Mammary epithelial cell (primary cell): Measurements from ENCODE around the gene EREG.

ENCODE experiments used
- EZH2 ChIP-seq: IDR thresholded peaks from 2 replicates; pipeline ENCODE4 v1.6.1; 2012; ENCODE audit warnings: low read length, inconsistent platforms, borderline replicate concordance
- TF ChIP-seq, protein P1 (sequence below), 2 donors: IDR thresholded peaks in 1 of 2; conservative IDR thresholded peaks in 1 of 2; 2 replicates each; pipeline ENCODE4 v1.5.1; 2011 to 2012; ENCODE audit warnings: inconsistent platforms in 2 of 2, low read length in 2 of 2, mild to moderate bottlenecking in 2 of 2, control low read depth in 1 of 2, low read depth in 1 of 2; ENCODE audit not compliant: insufficient read depth in 1 of 2; ENCODE audit errors: extremely low read depth in 1 of 2

DNA sequence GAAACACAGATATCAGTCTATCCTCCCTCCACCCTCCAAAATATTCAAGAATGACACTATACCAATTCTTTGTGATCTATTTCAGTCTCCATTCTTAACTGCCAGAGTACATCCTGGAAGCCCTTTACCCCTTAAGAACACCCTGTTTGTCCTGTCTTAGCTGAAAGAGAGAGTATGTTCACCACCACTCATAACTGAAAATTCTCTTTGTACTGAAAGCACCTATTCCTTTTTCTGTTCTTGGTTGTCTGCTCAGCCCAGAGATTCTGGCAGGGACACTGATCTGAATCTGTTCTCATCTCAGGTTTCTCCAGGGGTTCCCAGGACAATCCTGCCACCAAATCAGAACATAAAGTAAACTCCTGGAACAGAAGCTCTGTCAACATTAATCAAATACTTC is 25.4 kb upstream of the EREG start:
- TF ChIP-seq, protein P1, sequence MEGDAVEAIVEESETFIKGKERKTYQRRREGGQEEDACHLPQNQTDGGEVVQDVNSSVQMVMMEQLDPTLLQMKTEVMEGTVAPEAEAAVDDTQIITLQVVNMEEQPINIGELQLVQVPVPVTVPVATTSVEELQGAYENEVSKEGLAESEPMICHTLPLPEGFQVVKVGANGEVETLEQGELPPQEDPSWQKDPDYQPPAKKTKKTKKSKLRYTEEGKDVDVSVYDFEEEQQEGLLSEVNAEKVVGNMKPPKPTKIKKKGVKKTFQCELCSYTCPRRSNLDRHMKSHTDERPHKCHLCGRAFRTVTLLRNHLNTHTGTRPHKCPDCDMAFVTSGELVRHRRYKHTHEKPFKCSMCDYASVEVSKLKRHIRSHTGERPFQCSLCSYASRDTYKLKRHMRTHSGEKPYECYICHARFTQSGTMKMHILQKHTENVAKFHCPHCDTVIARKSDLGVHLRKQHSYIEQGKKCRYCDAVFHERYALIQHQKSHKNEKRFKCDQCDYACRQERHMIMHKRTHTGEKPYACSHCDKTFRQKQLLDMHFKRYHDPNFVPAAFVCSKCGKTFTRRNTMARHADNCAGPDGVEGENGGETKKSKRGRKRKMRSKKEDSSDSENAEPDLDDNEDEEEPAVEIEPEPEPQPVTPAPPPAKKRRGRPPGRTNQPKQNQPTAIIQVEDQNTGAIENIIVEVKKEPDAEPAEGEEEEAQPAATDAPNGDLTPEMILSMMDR (conservative IDR thresholded peaks at IDR 0.05 in 1 of 2, IDR thresholded peaks at IDR 0.05 in 1 of 2; ENCODE audit: extremely low read depth in 1 of 2, insufficient read depth in 1 of 2, low read depth in 1 of 2, low read length in 2 of 2), result no peak
- no peak for TF ChIP-seq EZH2
